GM18526 (cell line): ENCODE measurements around the gene ANK3.

Experiments used
- POLR2A ChIP-seq: IDR thresholded peaks from 3 replicates; pipeline ENCODE4 v1.6.1; 2011; ENCODE audit not compliant: insufficient read length; ENCODE audit errors: extremely low read depth

ANK3 gene

DNA sequence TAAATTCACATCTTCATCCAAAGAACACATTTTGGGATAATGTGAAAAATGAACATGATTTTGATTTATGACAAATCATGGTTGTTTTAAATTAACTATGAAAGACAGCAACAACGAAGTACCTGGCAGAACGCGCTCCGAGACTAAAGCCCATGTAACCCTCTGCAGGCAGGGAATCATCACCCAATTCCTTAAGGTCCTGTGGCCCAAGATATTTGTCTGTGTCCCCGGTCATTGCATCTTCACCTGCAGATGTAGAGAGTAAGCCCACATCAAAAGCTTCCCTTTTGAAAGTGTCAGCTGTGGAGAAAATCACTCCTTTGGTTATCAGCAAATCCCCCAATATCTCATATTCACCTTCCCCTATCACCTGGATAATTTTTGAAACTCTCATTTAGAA, 250.8 kb downstream of the ANK3 start:
- TF ChIP-seq POLR2A, result no peak

DNA sequence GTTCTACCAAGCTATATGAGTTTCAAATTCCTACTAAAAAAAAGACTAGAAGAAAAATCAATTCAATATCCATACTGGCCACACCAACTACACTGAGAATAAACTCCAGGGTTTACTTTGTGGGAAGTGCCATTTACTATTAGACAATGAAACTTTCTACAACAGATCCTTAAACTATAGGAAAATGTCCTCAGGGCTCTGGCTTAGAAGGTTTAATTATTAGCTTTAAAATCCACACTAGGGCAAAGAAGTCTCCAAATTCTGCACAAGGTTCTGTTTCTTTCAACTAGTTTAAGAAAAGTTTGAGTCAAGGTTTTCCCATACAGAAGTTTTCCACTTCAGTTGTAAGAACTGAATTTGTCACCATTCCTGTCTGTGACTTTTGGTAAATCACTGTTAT, 251.6 kb downstream of the ANK3 start:
- no peak for TF ChIP-seq POLR2A

DNA sequence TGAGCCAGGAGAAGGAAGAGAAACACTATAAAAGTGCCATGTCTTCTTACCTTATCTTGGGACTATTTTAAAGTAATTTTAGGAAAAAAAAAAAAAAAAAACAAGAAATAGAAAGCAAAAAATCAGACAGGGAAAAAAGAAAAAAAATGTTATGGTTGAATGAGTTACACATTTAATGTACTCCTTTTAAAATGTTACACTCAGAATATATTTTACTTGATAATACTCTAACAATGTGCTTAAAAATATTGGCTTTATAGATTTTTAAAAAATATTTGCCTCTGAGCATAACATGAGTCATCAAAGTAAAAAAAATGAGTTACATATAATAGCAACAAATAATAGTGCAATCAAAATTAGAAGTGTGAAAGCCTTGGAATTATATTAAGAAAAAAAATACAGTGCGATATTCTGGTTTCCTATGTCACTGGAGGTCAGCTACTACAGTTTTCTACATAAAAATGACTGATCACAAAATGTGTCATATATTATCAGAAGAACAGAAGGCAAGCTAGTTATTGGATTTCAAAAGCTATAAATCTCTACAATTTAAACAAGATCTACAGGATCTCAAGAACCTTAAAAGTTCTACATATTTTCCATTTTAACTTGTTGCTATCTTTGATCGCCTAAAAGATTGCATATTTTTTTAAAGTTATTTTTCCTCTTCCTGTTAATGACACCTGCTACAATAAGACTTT, 252.2 kb downstream of the ANK3 start:
- TF ChIP-seq POLR2A, result no peak

DNA sequence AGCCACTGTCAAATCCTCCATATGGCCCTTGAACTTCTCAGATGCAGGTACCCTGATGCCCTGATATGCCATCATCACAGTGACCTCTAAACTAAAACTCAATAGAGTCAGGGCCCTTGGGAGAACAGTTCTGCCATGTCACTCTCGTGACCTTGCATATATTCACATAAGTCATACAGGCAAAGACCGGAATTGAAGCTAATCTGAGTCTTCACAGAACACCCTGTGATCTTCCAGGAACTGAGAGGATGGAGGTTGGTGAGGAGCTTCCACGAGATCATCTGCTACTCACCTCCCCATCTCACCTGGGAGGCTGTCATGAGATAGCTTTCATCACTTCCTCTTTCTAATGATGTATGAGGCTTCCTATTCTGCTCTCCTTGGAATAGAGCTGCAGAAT, 254.7 kb downstream of the ANK3 start:
- TF ChIP-seq POLR2A, result no peak

DNA sequence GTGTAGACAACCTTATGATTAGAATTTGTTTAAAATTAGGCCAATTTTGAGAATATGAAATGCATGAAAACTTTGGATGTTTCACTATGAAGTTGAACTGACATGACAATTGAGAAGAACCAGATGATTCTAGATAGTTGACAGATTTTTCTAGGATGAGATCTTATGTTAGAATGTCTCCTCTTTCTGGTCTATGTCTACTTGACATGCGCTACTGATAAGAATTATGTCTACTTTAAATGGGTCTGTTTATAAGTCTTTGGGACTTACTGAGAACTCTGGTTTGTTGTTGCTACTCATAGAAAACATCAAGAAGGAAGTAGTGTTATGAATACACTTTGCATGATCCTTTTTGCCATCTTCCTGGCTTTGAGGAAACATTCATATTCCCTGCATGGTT, 255.1 kb downstream of the ANK3 start:
- TF ChIP-seq POLR2A, result no peak

DNA sequence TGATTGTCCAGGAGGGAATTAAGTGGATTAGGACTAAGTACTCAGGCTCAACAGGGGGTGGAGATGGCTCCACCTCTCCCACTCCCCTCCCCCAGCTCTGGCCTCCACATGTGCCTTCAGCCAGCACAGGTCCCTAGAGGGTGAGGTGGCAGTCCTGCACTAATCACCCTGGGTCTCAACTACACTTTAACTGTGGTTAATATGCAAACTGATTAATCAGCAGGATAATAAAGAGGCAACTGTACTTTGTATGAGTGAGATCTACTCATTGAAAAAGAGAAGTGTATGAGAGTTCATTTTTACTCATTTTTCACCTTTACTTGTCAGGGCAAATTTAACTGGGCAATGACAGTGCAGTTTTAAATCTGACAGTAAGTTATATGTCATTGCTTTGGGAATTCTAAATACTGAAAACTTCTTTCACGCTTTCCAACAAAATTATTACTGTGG, 259.5 kb downstream of the ANK3 start:
- TF ChIP-seq POLR2A, result no peak

DNA sequence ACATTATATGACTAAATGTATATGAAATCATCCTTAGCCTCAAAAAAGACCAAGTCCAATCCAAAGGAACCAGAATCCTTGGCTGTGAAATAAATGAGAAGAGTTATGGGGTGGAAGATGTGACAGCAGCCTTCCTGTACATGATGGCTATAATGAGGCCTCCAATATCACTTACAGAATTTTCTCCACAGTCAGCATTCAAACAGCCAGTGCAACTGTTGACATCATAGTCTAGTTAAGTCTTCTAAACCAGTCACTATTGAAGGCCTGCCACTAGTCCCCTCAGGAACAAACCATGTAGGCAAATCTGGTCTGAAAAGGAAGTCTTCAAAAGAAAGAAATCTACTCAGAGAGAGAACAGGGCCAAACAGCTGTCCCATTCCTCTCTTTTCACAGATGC, 263.8 kb downstream of the ANK3 start:
- no peak for TF ChIP-seq POLR2A

DNA sequence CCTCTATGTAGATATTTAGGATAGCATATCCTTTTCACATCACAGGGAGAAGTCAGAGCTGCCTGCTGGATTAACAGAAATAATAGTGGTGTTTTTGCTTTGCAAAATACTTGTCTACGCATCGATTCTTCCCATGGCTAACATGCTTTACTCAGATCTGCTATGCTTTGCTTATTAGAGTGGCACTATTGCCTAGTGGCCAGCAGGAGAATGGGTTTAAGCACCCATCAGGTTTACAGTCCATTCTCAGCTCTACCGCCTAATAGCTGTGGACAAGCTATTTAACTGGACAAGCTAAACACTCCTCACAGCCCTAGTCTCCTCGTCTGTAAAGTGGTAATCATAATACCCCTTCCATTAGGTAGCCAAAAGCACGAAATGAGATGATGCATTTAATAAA, 265.1 kb downstream of the ANK3 start:
- TF ChIP-seq POLR2A, result no peak

DNA sequence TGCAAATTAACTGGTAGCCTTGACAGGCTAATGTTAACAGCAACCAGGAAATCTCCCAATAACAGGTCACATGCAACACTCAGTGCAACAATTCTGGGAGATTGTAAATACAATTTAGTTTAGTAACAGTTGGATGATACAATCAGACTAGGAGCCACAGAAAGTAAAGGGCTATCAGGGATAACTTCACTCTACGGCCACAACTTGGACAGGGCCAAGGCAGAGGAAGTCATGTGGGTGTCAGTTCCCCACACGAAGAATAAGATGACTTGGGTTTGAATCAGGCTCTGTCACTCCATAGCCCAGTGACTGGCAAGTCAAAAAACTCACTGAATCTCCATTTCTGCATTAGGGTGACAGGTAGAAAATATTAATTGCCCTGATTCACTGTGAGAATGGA, 266.0 kb downstream of the ANK3 start:
- no peak for TF ChIP-seq POLR2A

DNA sequence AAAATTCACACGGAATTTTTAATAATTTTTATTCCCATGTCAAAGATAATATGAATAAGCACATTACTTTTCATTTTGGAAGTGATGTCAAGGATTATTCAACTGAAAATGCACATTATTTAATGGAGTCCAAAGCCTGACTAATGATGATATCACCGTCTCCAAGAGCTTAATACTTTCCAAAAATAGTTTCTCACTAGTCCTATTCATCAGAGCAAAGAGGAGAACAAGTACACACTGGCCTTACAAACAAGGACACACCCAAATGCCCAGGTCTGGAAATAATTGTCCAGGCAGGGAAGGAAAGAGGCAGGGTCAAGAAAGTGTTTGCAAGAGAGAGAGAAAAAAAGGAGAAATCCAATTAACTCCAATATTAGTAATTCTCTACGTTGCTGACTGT, 266.5 kb downstream of the ANK3 start:
- no peak for TF ChIP-seq POLR2A

DNA sequence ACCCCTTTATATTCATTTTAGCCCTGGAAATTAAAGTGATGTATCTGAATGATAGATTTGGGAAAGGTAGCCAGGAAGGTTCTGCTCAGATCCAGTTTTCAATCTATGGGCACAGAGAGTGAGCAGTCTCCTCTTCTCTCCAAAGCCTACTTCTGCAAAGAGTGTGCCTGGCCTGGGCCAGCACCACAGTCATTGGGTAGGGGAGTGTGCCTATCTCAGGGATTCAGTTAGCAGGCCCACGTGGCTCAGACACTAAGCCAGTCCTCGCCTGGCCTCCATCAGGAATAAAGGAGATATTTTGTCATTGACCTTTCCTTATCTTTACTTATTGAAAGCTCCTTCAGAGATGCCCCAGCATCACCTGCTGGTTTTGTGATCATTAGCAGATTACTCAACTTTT, 267.5 kb downstream of the ANK3 start:
- no peak for TF ChIP-seq POLR2A

DNA sequence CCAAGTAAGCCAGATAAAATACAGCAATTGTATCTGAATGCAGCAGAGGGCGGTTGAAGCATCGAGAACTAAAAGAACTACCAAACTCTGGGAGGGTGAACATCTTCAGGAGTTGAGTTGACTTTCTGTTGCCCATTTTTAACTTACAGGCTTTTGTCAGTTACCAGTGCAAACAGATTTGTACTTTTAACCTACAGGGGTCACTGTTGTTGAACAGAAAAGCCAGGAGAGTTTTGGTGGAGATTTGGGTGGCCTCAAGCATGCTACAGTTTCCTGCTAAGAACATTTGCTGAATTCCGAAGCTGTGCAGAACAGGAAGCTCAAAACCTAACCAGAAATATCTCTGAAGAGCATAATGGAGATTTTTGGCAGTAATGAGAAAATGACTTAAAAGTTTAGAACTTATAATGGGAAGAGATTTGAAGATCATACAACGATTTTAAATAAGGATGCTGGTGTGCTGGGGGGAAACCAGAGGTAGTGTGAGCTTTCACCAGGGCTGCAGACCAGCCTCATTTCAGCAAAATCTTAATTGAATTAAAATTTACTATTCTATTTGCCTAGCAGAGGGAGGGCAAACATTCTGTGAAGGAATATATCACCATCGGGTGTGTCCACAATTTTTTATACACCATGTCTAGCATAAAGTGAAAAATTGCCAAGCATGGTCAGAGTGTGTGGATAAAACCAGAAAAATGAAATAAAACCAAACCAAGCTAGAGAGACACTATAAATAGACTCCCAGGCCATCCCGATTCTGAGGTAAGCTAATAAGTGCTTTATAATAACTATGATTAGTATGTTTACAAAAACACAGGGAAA, 274.7 kb downstream of the ANK3 start:
- no peak for TF ChIP-seq POLR2A

DNA sequence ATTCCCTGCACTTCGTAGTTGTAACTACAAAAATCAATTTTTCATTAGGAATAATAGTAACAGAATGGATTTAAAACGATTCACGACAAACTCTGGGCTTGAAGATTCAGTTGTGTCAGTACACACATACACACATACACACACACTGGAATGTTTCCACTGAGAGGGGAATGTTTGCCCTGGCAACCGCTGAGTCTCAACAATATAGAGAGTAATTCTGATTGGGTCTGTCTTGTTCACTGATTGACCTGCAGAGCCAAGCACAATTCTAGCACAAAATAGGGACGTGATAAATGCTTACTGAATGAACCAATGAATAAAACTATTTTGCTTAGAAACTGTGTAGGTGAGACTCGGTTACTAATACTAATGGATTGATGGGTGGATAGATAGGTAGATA, 278.9 kb downstream of the ANK3 start:
- TF ChIP-seq POLR2A, result no peak

DNA sequence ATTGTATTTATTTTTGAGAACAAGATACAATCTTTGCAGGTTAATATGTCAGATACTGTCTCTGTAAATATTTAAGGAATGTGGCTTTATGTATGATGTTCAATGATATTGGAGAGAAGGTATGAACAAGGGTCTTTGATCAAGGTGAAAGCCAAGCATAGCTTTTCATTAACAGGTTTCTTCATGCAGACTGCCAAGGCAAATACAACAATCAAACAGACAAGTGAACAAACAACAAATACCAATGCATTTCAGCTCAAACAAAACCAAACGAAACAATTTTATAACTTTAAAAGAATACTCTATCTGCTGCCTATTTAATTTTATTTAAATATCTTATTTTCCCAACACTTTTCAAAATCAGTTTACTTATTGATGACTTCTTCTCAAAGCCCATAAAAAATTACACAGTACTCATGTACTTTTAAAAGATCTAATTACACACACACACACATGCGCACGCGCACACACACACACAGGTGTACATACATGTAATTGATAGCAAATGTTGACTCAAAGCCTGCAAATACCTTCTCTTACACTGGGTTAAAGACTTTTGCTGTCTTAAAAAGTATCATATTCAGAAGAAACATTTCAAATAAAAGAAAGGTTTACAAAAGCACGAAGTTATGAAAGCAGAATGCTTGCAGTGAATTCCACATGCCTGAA, 282.2 kb downstream of the ANK3 start:
- TF ChIP-seq POLR2A, result no peak

DNA sequence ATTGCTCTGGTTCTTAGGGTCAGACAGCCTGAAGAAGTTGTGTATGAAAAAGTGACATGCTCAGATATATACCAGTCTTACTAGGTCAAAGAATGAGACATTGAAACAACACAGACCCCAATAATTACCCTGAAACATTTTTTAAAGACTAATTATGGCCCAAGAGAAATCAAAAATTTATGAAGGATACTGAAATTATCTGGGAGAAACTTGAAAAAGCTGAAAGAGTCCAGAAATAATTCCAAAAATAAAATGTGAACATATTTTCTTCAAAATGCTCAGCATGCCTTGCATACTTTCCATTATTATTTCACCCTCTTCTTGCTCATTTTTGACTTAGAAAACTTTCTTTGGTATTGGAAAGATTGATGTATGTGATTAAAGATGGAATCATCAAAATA, 284.4 kb downstream of the ANK3 start:
- no peak for TF ChIP-seq POLR2A

DNA sequence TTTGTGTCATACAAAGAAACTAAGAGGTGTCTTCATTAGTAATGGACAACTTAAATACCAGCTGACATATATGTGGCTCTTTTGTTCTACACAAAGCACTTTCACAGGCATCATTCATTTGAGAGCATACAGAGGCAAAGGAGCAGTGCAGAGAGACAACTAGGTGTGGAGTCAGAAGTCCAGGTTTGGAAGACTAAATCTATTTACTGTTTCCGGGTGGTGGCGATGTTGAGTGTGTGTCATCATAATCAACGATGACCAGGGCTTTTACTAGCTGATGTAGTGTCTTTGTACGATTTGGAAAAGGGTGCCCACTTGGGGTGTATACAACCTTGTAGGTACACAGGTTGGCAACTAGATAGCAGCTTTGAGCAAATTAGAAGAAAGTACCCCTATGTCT, 287.9 kb downstream of the ANK3 start:
- no peak for TF ChIP-seq POLR2A
